Prostate gland (tissue), 2 donors: ENCODE results near the gene ORC4. TPM values are rescaled to one million over a fixed set of nuclear protein-coding genes. Genes with fewer than 3 reads are reported as not detected.

Source experiments
- DNase-seq: peaks from one replicate; pipeline ENCODE4 v3.0.0-alpha.2; 2019; ENCODE audit warnings: low spot score
- H3K27ac ChIP-seq, 2 donors: fragments of 200-600 bp; sonication (generic); 2 replicates each; pipeline ENCODE4 v1.5.1; 2017 to 2019
- H3K27me3 ChIP-seq: fragments of 200-600 bp; sonication (generic); replicated peaks from 2 replicates; pipeline ENCODE4 v1.5.1; 2019; ENCODE audit not compliant: insufficient read depth
- H3K36me3 ChIP-seq, 2 donors: fragments of 200-600 bp; sonication (generic); 1 replicate in 1 of 2; 2 replicates in 1 of 2; pipeline versions ENCODE4 v1.5.1 to v1.8.1; 2017 to 2019
- H3K4me1 ChIP-seq: fragments of 200-600 bp; sonication (generic); replicated peaks from 2 replicates; pipeline ENCODE4 v1.5.1; 2019
- H3K4me3 ChIP-seq, 2 donors: fragments of 200-600 bp; sonication (generic); 2 replicates each; pipeline ENCODE4 v1.5.1; 2017 to 2019
- H3K9me3 ChIP-seq: fragments of 200-600 bp; sonication (generic); 2 replicates; pipeline ENCODE4 v1.5.1; 2017
- CTCF ChIP-seq, 4 experiments: fragments of 200-600 bp in 2 of 4; fragments of 450-650 bp in 2 of 4; sonication (generic) in 2 of 4; IDR thresholded peaks; 1 replicate in 3 of 4; 2 replicates in 1 of 4; pipeline ENCODE4 v1.5.1; 2016 to 2019; ENCODE audit warnings: antibody characterized with exemption in 4 of 4, mild to moderate bottlenecking in 2 of 4, moderate library complexity in 2 of 4
- POLR2A ChIP-seq: fragments of 450-650 bp; IDR thresholded peaks from one replicate; pipeline ENCODE4 v1.6.1; 2016; ENCODE audit warnings: antibody characterized with exemption, mild to moderate bottlenecking
- POLR2AphosphoS5 ChIP-seq: sonication (generic); formaldehyde crosslinking; IDR thresholded peaks from one replicate; pipeline ENCODE4 v1.6.1; 2017; ENCODE audit warnings: antibody characterized with exemption
- WGBS: methylation state at CpG from one replicate; pipeline ENCODE4 v1.1.5; 2018; 5-methylcytosine and 5-hydroxymethylcytosine counted together
- intact Hi-C: fragments of 100-400 bp; cut with DNase I; formaldehyde crosslinking; loops from one replicate; pipeline ENCODE4 v1.14.2; 2022
- total RNA-seq, 2 donors: library from RNA; depleted of rRNA; stranded (reverse); fragments of >200 nt; gene quantifications; one replicate each; pipeline ENCODE4 v1.1.0, GENCODE V29; 2016

Gene ORC4
- total RNA-seq, 2 donors from 2014 or later, result 62.0 to 88.3 TPM

GRCh38 chr2:147980940-147981528, 39.5 kb downstream of the ORC4 start:
- TF ChIP-seq CTCF (IDR thresholded peaks at IDR 0.05), result no peak
- Histone ChIP-seq H3K9me3 (no peaks in the 10 kb centered on the region), H3K27me3 (no peaks in the 10 kb centered on the region), H3K4me1 (no peaks in the 10 kb centered on the region), H3K4me3 (no peak overlapping the region), H3K36me3 (no peaks in the 10 kb centered on the region), H3K27ac (no peak overlapping the region)
- intact Hi-C loops, result no loop called here
- DNase-seq, result no peak
- 94% methylated on average over 5 of the region's 5 CpGs for WGBS

GRCh38 chr2:147977679-147978078, 42.9 kb downstream of the ORC4 start:
- no peaks in the 10 kb centered on the region for H3K27me3 ChIP-seq
- 100% methylated on average over 3 of the region's 3 CpGs for WGBS
- no peak for TF ChIP-seq POLR2A
- TF ChIP-seq POLR2AphosphoS5, result no peak
- no peak for TF ChIP-seq CTCF (IDR thresholded peaks at IDR 0.05)
- H3K27ac ChIP-seq, result no peak overlapping the region
- no peaks in the 10 kb centered on the region for H3K36me3 ChIP-seq
- intact Hi-C loops, result no loop called here
- no peak overlapping the region for H3K4me3 ChIP-seq
- H3K4me1 ChIP-seq, result no peaks in the 10 kb centered on the region
- no peak for DNase-seq
- no peaks in the 10 kb centered on the region for H3K9me3 ChIP-seq

- no peak overlapping the region for H3K27ac ChIP-seq
- no peaks in the 10 kb centered on the region for H3K9me3 ChIP-seq
- no peaks in the 10 kb centered on the region for H3K36me3 ChIP-seq
- no peak overlapping the region for H3K4me3 ChIP-seq
- DNase-seq, result no peak
- no peaks in the 10 kb centered on the region for H3K4me1 ChIP-seq
- TF ChIP-seq CTCF (IDR thresholded peaks at IDR 0.05) (no peak), POLR2AphosphoS5 (no peak), POLR2A (no peak)
- WGBS, result 59% methylated on average over 2 of the region's 2 CpGs
- intact Hi-C loops, result no loop called here
- H3K27me3 ChIP-seq, result no peaks in the 10 kb centered on the region
Observed at GRCh38 chr2:147976102-147976501, 44.4 kb downstream of the ORC4 start.

GRCh38 chr2:147968571-147968970, 52.0 kb downstream of the ORC4 start:
- Histone ChIP-seq H3K27me3 (no peaks in the 10 kb centered on the region), H3K4me3 (no peak overlapping the region), H3K4me1 (no peaks in the 10 kb centered on the region), H3K9me3 (no peaks in the 10 kb centered on the region), H3K36me3 (no peaks in the 10 kb centered on the region), H3K27ac (no peak overlapping the region)
- intact Hi-C loops, result no loop called here
- TF ChIP-seq POLR2AphosphoS5 (no peak), POLR2A (no peak), CTCF (IDR thresholded peaks at IDR 0.05) (no peak)
- WGBS, result 99% methylated on average over 2 of the region's 2 CpGs
- DNase-seq, result no peak

- Histone ChIP-seq H3K27ac (no peak overlapping the region), H3K4me1 (no peaks in the 10 kb centered on the region), H3K27me3 (no peaks in the 10 kb centered on the region), H3K4me3 (no peak overlapping the region), H3K36me3 (no peaks in the 10 kb centered on the region), H3K9me3 (no peaks in the 10 kb centered on the region)
- no peak for TF ChIP-seq POLR2AphosphoS5
- TF ChIP-seq POLR2A, result no peak
- TF ChIP-seq CTCF (IDR thresholded peaks at IDR 0.05), result no peak
- intact Hi-C loops, result no loop called here
- no peak for DNase-seq
Observed at GRCh38 chr2:147952118-147952517, 68.4 kb downstream of the ORC4 start.
